Spleen (tissue), 11 donors: ENCODE data around the gene MAG. TPM values are rescaled to one million over a fixed set of nuclear protein-coding genes. Genes with fewer than 3 reads are reported as not detected.

Experiments
- DNase-seq: peaks from one replicate; pipeline ENCODE4 v3.0.0-alpha.2; 2020
- H3K27ac ChIP-seq, 8 donors: fragments of 200-600 bp; sonication (generic) in 7 of 8; 1 replicate in 4 of 8; 2 replicates in 4 of 8; pipeline versions ENCODE4 v1.5.0 to v1.8.0; 2016 to 2021; ENCODE audit warnings: inconsistent platforms in 4 of 8, mild to moderate bottlenecking in 4 of 8, moderate library complexity in 1 of 8
- H3K27me3 ChIP-seq, 7 donors: fragments of 200-600 bp; sonication (generic) in 6 of 7; replicated peaks in 1 of 7; 1 replicate in 4 of 7; 2 replicates in 3 of 7; pipeline versions ENCODE4 v1.5.0 to v1.8.0; 2016 to 2021; ENCODE audit warnings: inconsistent platforms in 3 of 7, mild to moderate bottlenecking in 1 of 7
- H3K36me3 ChIP-seq, 6 donors: fragments of 200-600 bp; sonication (generic) in 5 of 6; 1 replicate in 4 of 6; 2 replicates in 2 of 6; pipeline versions ENCODE4 v1.5.0 to v1.8.0; 2016 to 2021; ENCODE audit warnings: inconsistent platforms in 2 of 6
- H3K4me1 ChIP-seq, 6 donors: fragments of 200-600 bp; sonication (generic) in 5 of 6; 1 replicate in 3 of 6; 2 replicates in 3 of 6; pipeline versions ENCODE4 v1.5.0 to v1.8.0; 2016 to 2021; ENCODE audit warnings: inconsistent platforms in 3 of 6
- H3K4me3 ChIP-seq, 8 donors: fragments of 200-600 bp; sonication (generic) in 7 of 8; 1 replicate in 4 of 8; 2 replicates in 4 of 8; pipeline versions ENCODE4 v1.5.0 to v1.8.0; 2016 to 2021; ENCODE audit warnings: inconsistent platforms in 4 of 8, mild to moderate bottlenecking in 4 of 8, moderate library complexity in 2 of 8
- H3K9me3 ChIP-seq, 8 donors: fragments of 200-600 bp; sonication (generic) in 7 of 8; 1 replicate in 4 of 8; 2 replicates in 4 of 8; pipeline versions ENCODE4 v1.5.0 to v1.8.0; 2016 to 2021; ENCODE audit warnings: inconsistent platforms in 4 of 8
- CTCF ChIP-seq, 11 experiments: fragments of 200-600 bp in 7 of 11; fragments of 450-650 bp in 4 of 11; sonication (generic) in 4 of 11; IDR thresholded peaks in 8 of 11; conservative IDR thresholded peaks in 3 of 11; 1 replicate in 7 of 11; 2 replicates in 4 of 11; pipeline versions ENCODE4 v1.4.0 to v1.8.0; 2016 to 2021; ENCODE audit warnings: antibody characterized with exemption in 11 of 11, inconsistent platforms in 4 of 11, mild to moderate bottlenecking in 1 of 11
- POLR2A ChIP-seq, 3 donors: fragments of 450-650 bp; IDR thresholded peaks; one replicate each; pipeline ENCODE4 v1.5.1; 2017; ENCODE audit warnings: antibody characterized with exemption in 3 of 3, mild to moderate bottlenecking in 1 of 3
- POLR2AphosphoS5 ChIP-seq, 3 donors: sonication (generic); formaldehyde crosslinking; IDR thresholded peaks; one replicate each; pipeline ENCODE4 v1.5.1; 2017; ENCODE audit warnings: antibody characterized with exemption in 3 of 3
- WGBS, 5 donors: extraction: QIAGEN DNeasy Blood & Tissue Kit in 3 of 5; methylation state at CpG; one replicate each; pipeline versions ENCODE4 v1.1.5 to v1.1.7; 2013 to 2018; 5-methylcytosine and 5-hydroxymethylcytosine counted together
- intact Hi-C: fragments of 100-400 bp; cut with DNase I; formaldehyde crosslinking; loops from one replicate; pipeline ENCODE4 v1.15.0; 2023; ENCODE audit warnings: low total_unique reads
- polyA plus RNA-seq, 3 donors: library from polyadenylated mRNA; stranded (reverse); fragments of 200-250 nt; gene quantifications; one replicate each; pipeline ENCODE4 v1.2.1, GENCODE V29; 2013
- total RNA-seq, 7 donors: library from RNA; depleted of rRNA in 3 of 7; stranded (reverse); fragments of >200 nt in 3 of 7; fragmentation: NEBNext Ultra II Directional in 4 of 7; extraction: Animal tissue kit (Norgen Biotek cat#: 25700) in 4 of 7; gene quantifications; one replicate each; pipeline versions ENCODE4 v1.1.0 to v1.2.1, GENCODE V29; 2016 to 2021
- donor health status: healthy with polysubstance abuse.
- donor health status: DM: no; HTN: no; CAD: no; lungs with moderate emphysema.
- donor health status: DM: no; HTN: no; CAD: no.
- donor health status: Bipolar disorder and iron deficiency.
- donor health status: healthy.
- donor health status: DM: no; HTN: no; CAD: no.
- donor health status: DM: yes; HTN: yes; CAD: no.

The MAG gene
- total and polyA plus RNA-seq, 10 donors = 0.07 to 55.2 (median 0.38) TPM; not detected in 2

- DNase-seq = no peak
- Histone ChIP-seq H3K27ac (no peak overlapping the region), H3K27me3 (no peaks in the 10 kb centered on the region), H3K4me3 (no peak overlapping the region), H3K9me3 (no peaks in the 10 kb centered on the region), H3K4me1 (peaks cover 9 to 73% (median 38%) of the 10 kb centered on the region in 6 donors), H3K36me3 (peaks cover 3 to 84% (median 66%) of the 10 kb centered on the region in 6 donors)
- TF ChIP-seq CTCF (IDR thresholded peaks at IDR 0.05 in 8 of 11, conservative IDR thresholded peaks at IDR 0.05 in 3 of 11) (no peak), POLR2AphosphoS5 (IDR thresholded peaks at IDR 0.05) (peak in 1 of 3 donors; percentile 62), POLR2A (IDR thresholded peaks at IDR 0.05) (no peak)
- WGBS, 5 donors = 93 to 97% (median 95%) methylated on average over 28 of the region's 28 CpGs
- intact Hi-C loops = loop anchor here (10.0 kb wide), 1 partner anchor 58 kb away; no protein-coding TSS in a partner anchor
Observed at GRCh38 chr19:35276706-35277281, 15.2 kb upstream of the MAG start.

DNA sequence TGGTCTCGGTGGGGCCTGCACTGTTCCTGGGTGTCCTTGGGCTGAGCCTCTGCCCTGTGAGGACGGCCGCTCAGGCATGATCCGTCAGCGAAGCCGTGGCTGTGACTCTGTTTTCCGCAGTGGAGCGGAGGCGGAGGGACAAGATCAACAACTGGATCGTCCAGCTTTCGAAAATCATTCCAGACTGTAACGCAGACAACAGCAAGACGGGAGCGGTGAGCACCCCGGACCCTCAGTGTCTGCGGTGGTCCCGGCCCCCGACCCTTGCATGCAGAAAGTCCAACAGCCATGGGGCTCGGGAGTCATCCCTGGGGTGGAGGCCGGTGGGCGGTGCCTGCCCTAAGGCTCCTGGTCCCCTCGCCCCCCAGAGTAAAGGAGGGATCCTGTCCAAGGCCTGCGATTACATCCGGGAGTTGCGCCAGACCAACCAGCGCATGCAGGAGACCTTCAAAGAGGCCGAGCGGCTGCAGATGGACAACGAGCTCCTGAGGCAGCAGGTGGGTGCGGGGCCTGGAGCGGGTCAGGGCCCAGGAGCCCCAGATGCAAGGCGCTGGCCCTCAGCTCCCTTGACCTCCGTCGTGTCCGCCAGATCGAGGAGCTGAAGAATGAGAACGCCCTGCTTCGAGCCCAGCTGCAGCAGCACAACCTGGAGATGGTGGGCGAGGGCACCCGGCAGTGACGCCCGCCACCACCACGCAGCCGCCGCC is 13.2 kb upstream of the MAG start:
- Histone ChIP-seq H3K36me3 (peaks cover 3 to 65% (median 55%) of the 10 kb centered on the region in 6 donors), H3K27ac (no peak overlapping the region), H3K27me3 (peaks cover 0 to 14% (median 0%) of the 10 kb centered on the region in 7 donors), H3K4me1 (peaks cover 5 to 70% (median 32%) of the 10 kb centered on the region in 6 donors), H3K4me3 (no peak overlapping the region), H3K9me3 (no peaks in the 10 kb centered on the region)
- intact Hi-C loops = loop anchor here (10.0 kb wide), 1 partner anchor 56 kb away; no protein-coding TSS in a partner anchor
- peak in 2 of 3 donors; percentile 22 to 64 for TF ChIP-seq POLR2AphosphoS5 (IDR thresholded peaks at IDR 0.05)
- TF ChIP-seq CTCF (IDR thresholded peaks at IDR 0.05 in 8 of 11, conservative IDR thresholded peaks at IDR 0.05 in 3 of 11) = no peak
- WGBS, 5 donors = 91 to 94% (median 93%) methylated on average over 33 to 45 of the region's 45 CpGs
- DNase-seq = no peak

DNA sequence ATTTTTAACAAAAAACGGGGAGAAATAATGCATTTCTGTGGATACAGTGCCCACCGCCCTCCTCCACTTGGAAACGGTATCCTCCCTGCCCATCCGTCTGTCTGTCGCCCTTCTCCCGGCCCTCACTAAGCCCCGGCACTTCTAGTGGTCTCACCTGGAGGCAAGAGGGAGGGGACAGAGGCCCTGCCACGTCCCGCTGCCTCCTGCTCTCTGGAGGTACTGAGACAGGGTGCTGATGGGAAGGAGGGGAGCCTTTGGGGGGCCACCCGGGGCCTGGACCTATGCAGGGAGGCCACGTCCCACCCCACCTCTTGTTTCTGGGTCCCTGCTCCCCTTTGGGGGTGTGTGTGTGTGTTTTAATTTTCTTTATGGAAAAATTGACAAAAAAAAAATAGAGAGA is 12.6 kb upstream of the MAG start:
- no peak for DNase-seq
- H3K27me3 ChIP-seq = peaks cover 0 to 14% (median 0%) of the 10 kb centered on the region in 7 donors

More for the DNA sequence above, 12.6 kb upstream of the MAG start:
- WGBS, 5 donors = 80 to 87% (median 84%) methylated on average over 11 of the region's 11 CpGs
- Histone ChIP-seq H3K36me3 (peaks cover 3 to 59% (median 49%) of the 10 kb centered on the region in 6 donors), H3K4me3 (no peak overlapping the region), H3K9me3 (no peaks in the 10 kb centered on the region), H3K4me1 (peaks cover 5 to 64% (median 32%) of the 10 kb centered on the region in 6 donors), H3K27ac (no peak overlapping the region)
- intact Hi-C loops = loop anchor here (10.0 kb wide), 1 partner anchor 55 kb away; no protein-coding TSS in a partner anchor
- TF ChIP-seq POLR2A (IDR thresholded peaks at IDR 0.05) = no peak
- TF ChIP-seq POLR2AphosphoS5 (IDR thresholded peaks at IDR 0.05) = no peak
- no peak for TF ChIP-seq CTCF (IDR thresholded peaks at IDR 0.05 in 8 of 11, conservative IDR thresholded peaks at IDR 0.05 in 3 of 11)
